GM19452 (cell line): Measurements from ENCODE around the gene PGM5.

Source experiments
- ATAC-seq: cut with Tn5 transposase; IDR thresholded peaks from one replicate; pipeline ENCODE4 v1.9.1; 2021; ENCODE audit not compliant: unreplicated experiment

PGM5 gene

GRCh38 chr9:68493541-68493940 is 137.1 kb downstream of the PGM5 start:
- ATAC-seq = no peak

DNA sequence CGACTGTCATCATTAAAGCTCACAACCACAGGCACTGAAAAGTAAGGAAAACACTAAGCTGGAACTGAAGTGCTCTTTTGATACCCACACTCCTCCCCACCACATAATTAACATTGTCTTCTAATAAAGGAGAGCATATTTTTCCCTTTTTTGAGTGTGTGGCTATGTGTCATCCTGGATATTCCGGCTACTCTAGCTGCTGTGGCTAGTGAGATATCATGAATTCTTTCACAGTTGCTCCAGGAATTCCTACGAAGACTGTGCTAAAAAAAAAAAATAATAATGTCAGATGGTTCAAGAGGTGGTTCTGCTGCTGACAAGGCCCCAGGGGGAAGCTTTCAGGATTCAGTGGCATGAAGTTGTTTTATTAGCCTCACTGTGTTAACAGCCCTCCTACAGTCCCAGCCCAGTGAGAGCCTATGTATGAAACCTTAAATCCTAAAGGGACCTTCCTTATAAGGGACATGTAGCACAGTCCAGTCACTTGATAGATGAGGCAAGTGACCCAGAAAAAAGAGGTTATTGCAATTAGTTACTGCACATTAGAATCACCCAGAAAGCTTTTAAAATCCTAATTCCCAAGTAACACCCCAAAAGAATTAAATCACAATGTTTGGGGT is 137.7 kb downstream of the PGM5 start:
- ATAC-seq = no peak

DNA sequence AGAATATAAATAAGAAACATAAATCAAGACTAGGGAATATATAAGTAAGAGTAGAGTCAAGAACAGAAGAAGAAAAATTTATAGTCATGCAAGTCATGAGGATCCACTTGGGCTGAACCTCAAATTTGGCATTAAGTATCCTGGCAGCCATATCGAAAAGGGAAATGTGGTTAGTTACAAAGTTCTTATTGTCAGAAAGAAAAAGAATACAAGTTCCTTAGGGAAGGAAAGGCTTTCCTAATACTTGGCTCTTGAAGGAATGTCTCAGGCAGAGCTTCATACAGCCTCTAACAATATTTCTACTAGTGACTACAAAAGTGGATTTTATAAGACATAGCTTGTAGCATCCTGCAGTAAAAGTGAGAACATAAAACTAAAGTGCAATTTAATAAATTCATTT is 138.8 kb downstream of the PGM5 start:
- ATAC-seq = no peak

- no peak for ATAC-seq
Observed at GRCh38 chr9:68496356-68496755, 139.9 kb downstream of the PGM5 start.

DNA sequence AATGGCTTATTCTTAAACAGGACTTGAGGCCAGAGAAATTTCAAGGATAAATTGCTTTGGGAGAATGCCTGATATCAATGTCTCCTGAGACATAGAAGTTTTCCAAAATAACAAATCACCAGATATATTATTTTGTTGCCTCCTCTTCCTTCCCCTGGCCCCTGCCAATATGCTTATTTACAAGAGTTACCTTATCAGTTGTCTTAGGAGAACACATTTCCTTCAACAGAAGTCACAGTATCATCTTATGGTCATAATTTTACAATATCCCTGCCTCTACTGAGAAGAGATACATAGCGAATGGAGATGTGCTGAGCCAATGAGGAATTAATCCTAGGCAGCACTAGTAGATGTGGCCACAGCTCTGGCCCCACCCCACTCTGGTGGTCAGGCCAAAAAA is 141.2 kb downstream of the PGM5 start:
- no peak for ATAC-seq

GRCh38 chr9:68498816-68499215 is 142.4 kb downstream of the PGM5 start:
- ATAC-seq = no peak

GRCh38 chr9:68500457-68501381 is 144.3 kb downstream of the PGM5 start:
- no peak for ATAC-seq

- no peak for ATAC-seq
Observed at GRCh38 chr9:68502279-68502678, 145.9 kb downstream of the PGM5 start.

DNA sequence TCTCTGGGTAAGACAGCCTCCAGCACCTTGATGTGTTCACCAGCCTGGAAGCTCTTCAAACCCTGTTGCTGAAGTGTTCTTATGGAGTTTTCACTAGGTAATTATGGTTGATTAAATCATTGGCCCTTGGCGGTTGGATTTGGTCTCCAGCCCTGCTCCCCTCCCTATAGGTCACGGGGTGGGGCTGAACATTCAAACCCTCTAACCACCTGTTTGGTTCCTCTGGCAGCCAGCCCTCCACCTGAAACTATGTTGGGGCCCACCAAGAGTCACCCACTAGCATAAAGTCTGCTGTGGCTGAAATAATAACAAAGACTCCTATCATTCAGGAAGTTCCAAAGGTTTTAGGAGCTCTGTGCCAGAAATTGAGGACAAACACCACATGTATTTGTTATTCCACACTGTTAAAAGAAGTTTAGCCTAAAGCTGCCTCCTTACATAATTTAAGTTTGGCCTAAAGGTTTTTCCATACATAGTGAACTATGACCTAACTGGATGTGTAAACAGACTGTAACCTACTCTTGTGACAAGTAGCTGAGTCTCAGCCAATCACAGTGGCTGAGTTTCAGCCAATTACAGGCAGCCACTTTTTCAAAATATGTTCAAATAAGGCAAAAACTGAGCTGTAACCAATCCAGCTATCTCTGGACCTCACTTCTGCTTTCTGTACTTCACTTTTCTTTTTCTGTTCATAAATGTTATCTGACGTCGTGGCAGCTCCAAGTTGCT is 149.4 kb downstream of the PGM5 start:
- peak; percentile 58 for ATAC-seq

DNA sequence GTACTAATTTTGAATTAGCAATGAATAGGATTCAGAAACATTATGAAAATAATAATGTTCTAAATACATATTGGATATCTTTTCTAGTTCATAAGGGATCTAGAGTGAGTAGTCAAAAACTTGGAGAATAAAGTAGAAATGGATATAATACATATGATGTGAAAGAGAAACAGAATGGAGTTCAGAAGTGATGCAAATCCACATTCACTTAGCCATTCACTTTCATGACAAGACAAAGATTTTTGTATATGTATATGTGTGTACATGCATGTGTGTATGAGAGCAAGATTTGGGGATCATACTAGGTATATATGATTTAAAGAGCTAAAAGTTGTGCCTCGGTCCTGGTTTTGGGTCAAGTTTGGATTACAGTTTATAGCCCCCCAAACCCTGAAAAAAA is 150.1 kb downstream of the PGM5 start:
- ATAC-seq = no peak

- ATAC-seq = no peak
Observed at GRCh38 chr9:68507130-68507805, 150.9 kb downstream of the PGM5 start.

DNA sequence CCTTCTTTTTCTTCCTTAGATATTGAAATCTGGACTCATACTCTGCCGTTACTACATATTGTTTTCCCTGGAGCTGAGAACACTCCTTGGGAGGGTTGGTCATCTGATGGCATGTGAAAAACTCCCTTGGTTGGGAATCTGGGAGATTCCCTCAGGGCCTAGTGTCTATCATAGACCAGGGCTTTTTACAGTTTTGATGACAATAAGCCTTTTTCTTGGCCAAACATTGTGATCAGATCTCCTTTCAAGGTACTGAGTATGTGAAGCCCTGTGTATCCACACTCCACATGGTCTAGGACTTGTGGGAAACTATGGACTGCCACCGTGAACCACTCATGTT is 151.4 kb downstream of the PGM5 start:
- ATAC-seq = no peak

DNA sequence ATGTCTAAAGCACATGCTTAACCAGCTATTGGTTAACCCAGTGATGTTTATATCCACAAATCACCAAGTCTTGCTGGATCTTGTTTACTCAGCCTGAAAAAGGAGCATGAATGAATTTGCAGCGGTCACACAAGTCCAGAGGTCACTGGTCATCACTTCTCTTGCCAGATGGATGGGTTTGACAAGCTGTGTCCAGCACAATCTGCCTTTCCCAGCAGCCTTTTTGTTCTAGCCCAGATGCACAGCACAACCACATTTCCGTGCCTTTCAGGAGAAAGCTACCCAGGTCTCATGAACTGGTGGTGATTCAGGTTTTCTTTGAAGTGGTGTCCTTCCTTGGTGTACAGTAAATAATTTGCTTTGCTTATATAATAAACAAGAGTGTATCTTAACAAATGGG is 152.1 kb downstream of the PGM5 start:
- no peak for ATAC-seq

DNA sequence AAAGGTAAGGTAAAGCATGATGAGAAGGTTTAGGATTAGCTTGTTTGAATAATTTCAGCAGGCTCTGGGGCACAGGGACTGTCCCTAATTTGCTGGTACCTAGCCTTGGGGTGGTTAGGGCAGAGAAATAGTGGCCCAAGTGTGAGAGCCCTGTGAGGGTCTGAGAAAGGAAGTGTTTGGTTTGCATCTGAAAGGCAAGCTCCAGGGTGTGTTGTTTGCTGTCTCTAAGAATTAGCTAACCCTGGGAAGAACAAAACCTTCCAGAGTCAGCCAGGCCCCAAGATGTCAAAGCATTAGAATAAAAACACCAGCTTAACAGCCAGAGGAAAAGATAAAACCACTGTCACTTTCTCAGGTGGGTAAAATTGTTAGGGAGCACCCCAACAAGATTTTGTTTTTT is 153.3 kb downstream of the PGM5 start:
- ATAC-seq = no peak

- no peak for ATAC-seq
Observed at GRCh38 chr9:68513385-68513784, 157.0 kb downstream of the PGM5 start.

DNA sequence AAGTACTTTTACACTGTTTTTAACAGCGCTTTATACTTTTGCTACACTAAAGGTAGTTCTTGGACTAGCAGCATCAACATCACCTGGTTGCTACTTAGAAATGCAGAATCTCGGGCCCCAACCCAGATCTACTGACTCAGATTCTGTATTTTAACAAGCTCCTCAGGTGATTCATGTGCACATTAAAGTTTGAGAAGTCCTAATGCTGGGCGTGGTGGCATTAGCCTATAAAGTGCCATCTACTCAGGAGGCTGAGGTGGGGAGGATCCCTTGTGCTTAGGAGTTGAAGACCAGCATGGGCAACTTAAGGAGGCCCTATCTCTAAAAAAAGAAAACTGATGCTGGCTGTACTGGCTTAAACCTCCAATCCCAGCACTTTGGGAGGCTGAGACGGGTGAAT is 157.6 kb downstream of the PGM5 start:
- ATAC-seq = no peak

GRCh38 chr9:68515326-68516017 is 159.1 kb downstream of the PGM5 start:
- ATAC-seq = no peak

DNA sequence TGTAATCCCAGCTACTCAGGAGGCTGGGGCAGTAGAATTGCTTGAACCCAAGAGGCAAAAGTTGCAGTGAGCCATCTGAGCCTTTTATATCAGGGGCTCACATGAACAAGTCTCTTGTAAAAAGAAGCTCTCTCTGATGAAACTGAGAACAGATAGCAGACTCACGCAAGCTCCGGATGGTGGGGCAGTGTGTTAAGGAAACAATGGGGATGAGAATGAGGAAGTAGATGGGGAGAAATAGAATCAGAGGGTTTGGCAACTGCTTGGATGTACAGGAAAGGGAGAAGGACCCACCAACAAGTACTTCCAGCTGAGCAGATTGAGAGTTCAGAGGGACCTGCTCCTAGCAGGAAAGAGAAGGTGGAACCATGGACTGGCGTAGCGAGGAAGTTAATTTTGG is 165.7 kb downstream of the PGM5 start:
- ATAC-seq = no peak

DNA sequence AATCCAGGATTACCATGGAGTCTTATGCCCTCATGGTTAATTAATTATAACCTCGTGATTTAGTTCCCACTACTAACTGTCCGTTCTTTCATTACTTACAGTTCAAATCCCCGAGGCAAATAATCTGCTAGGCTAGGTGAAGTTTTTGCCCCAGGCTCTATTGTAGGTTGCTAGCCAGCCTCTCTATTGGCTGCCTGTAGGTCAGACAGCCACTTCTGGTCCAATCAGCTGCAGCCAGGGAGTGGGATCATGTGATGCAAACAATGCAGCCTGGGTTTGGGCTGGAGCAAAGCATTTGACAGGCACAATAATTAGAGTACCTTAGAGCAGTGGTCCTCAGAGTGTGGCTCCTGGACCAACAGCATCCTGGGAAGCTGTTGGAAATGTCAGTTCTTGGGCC is 166.5 kb downstream of the PGM5 start:
- no peak for ATAC-seq

DNA sequence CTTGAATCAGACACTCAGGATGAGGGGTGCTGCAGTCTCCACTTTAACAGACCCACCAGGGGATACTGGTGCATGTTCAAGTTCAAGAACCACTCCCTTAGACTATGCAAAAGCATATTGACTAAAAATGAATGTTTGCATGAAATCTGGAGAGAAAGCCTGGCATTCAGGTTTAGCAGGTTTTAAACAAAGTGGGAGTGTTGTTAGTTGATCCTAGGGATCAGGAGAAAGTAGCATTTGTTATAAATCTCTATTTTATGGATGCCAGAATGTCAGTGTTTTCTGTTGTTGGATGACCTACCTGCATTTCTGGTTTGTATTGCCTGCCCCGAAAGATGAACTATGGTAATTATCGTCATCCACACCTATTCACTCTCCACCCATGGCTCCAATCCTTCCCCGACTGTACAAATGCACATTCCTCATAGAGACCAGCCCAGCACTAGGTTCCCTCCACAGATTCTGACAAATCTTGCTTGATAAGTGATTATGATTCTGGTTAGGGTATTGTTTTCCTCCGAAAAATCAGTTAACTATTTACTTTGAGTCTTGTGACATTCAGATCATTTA is 167.0 kb downstream of the PGM5 start:
- ATAC-seq = no peak

- no peak for ATAC-seq
Observed at GRCh38 chr9:68530618-68531017, 174.2 kb downstream of the PGM5 start.
